GM12878 (cell line): Measurements from ENCODE around the gene PUS7. TPM values are rescaled to one million over a fixed set of nuclear protein-coding genes. Genes with fewer than 3 reads are reported as not detected.

Source experiments
- ATAC-seq: fragments of 200-7000 bp; cut with Tn5 transposase; 3 replicates; pipeline ENCODE4 v1.9.1; 2020; ENCODE audit warnings: mild to moderate bottlenecking, moderate library complexity
- BruUV-seq: library from RNA; stranded (reverse); fragments of 400-500 nt; replicated peaks from 2 replicates; lab custom pipeline; 2021; lab: Mats Ljungman, UMichigan
- CTCF ChIA-PET: fragments of 300-600 bp; sonication (Branson Sonifier 250); formaldehyde crosslinking; extraction: SDS; loops from one replicate; lab custom pipeline; 2021; ENCODE audit warnings: inconsistent platforms; lab: Yijun Ruan, JAX
- POLR2A ChIA-PET: fragments of 350-600 bp; formaldehyde crosslinking; extraction: SDS; loops from one replicate; lab custom pipeline; 2021; ENCODE audit warnings: inconsistent platforms; lab: Charles Lee
- RAD21 ChIA-PET: fragments of 300-600 bp; sonication (Branson Sonifier 250); formaldehyde crosslinking; loops from one replicate; lab custom pipeline; 2023; ENCODE audit warnings: antibody characterized with exemption; ENCODE audit not compliant: unreplicated experiment; lab: Charles Lee
- SMC1A ChIA-PET: fragments of 300-600 bp; sonication (Branson Sonifier 250); formaldehyde crosslinking; loops from one replicate; lab custom pipeline; 2023; ENCODE audit not compliant: unreplicated experiment, uncharacterized antibody; lab: Charles Lee
- DNase-seq: peaks from one replicate; pipeline ENCODE4 v3.0.0-alpha.2; 2011; ENCODE audit warnings: low read depth, low spot score
- FAIRE-seq: peaks from 3 replicates; lab custom pipeline; 2011; peaks lifted over from hg19 to GRCh38; lab: Jason Lieb, UNC
- H2AFZ ChIP-seq: 2 replicates; pipeline ENCODE4 v1.6.0; 2011; ENCODE audit warnings: low read depth, low read length, control low read depth; ENCODE audit not compliant: control insufficient read depth
- H3K27ac ChIP-seq: 2 replicates; pipeline ENCODE4 v1.5.1; 2011; ENCODE audit warnings: control low read depth; ENCODE audit not compliant: control insufficient read depth, insufficient read depth
- H3K27me3 ChIP-seq, 2 experiments: replicated peaks in 1 of 2; 2 replicates each; pipeline versions ENCODE4 v1.6.0 to v1.6.1; 2011; ENCODE audit warnings: low read length in 1 of 2; ENCODE audit not compliant: control insufficient read depth in 2 of 2, insufficient read depth in 2 of 2
- H3K36me3 ChIP-seq, 2 experiments: 2 replicates each; pipeline ENCODE4 v1.5.1; 2011; ENCODE audit warnings: low read length in 1 of 2; ENCODE audit not compliant: control insufficient read depth in 2 of 2, insufficient read depth in 2 of 2
- H3K4me1 ChIP-seq: 2 replicates; pipeline ENCODE4 v1.6.1; 2011; ENCODE audit warnings: mild to moderate bottlenecking, low read length, moderate library complexity, mixed read lengths; ENCODE audit not compliant: control insufficient read depth, insufficient read depth
- H3K4me2 ChIP-seq: 2 replicates; pipeline ENCODE4 v1.6.0; 2011; ENCODE audit warnings: control low read depth; ENCODE audit not compliant: control insufficient read depth, insufficient read depth
- H3K4me3 ChIP-seq: fragments of 200-600 bp; sonication (generic); 2 replicates; pipeline ENCODE4 v1.5.1; 2016
- H3K79me2 ChIP-seq: 2 replicates; pipeline ENCODE4 v1.6.0; 2011; ENCODE audit warnings: low read length; ENCODE audit not compliant: control insufficient read depth, insufficient read depth
- H3K9ac ChIP-seq: 2 replicates; pipeline ENCODE4 v1.8.0; 2011; ENCODE audit warnings: low read length, control low read depth, mixed read lengths; ENCODE audit not compliant: control insufficient read depth, insufficient read depth
- H3K9me3 ChIP-seq: replicated peaks from 3 replicates; pipeline ENCODE4 v1.5.1; 2011; ENCODE audit warnings: mild to moderate bottlenecking, low read length; ENCODE audit not compliant: control insufficient read depth, insufficient read depth
- H4K20me1 ChIP-seq: 2 replicates; pipeline ENCODE4 v1.6.0; 2011; ENCODE audit not compliant: control insufficient read depth, insufficient read depth
- CREB1 ChIP-seq: IDR thresholded peaks from 2 replicates; pipeline ENCODE4 v1.6.1; 2012; ENCODE audit warnings: low read depth, mild to moderate bottlenecking, inconsistent platforms
- ESRRA ChIP-seq: IDR thresholded peaks from 2 replicates; pipeline ENCODE4 v1.6.1; 2012; ENCODE audit warnings: mild to moderate bottlenecking, low read length, improper control_type of control experiment
- MYC ChIP-seq: IDR thresholded peaks from 2 replicates; pipeline ENCODE4 v1.6.1; 2011; ENCODE audit warnings: mild to moderate bottlenecking, low read length, moderate library complexity, inconsistent platforms; ENCODE audit not compliant: insufficient read depth, insufficient replicate concordance, insufficient read length, severe bottlenecking
- PAX5 ChIP-seq: IDR thresholded peaks from 2 replicates; pipeline ENCODE4 v1.6.1; 2011; ENCODE audit warnings: low read depth, low read length, borderline replicate concordance
- RAD21 ChIP-seq: IDR thresholded peaks from 2 replicates; pipeline ENCODE4 v1.6.1; 2011; ENCODE audit warnings: mild to moderate bottlenecking, low read depth, low read length, moderate library complexity; ENCODE audit not compliant: insufficient read depth
- RB1 ChIP-seq: fragments of 450-650 bp; formaldehyde crosslinking; IDR thresholded peaks from 2 replicates; pipeline ENCODE4 v1.6.1; 2017; ENCODE audit warnings: mild to moderate bottlenecking, borderline replicate concordance
- SIN3A ChIP-seq: IDR thresholded peaks from 2 replicates; pipeline ENCODE4 v1.6.1; 2012; ENCODE audit warnings: low read depth, low read length, improper control_type of control experiment
- SREBF2 ChIP-seq: IDR thresholded peaks from 2 replicates; pipeline ENCODE4 v1.6.1; 2012; ENCODE audit warnings: mild to moderate bottlenecking, low read length
- TBL1XR1 ChIP-seq: IDR thresholded peaks from 2 replicates; pipeline ENCODE4 v1.6.1; 2012; ENCODE audit warnings: low read depth, low read length, improper control_type of control experiment
- TCF12 ChIP-seq: IDR thresholded peaks from 2 replicates; pipeline ENCODE4 v1.6.1; 2011; ENCODE audit warnings: low read depth, mild to moderate bottlenecking, low read length
- YBX1 ChIP-seq: fragments of 450-650 bp; IDR thresholded peaks from 2 replicates; pipeline ENCODE4 v1.6.1; 2016; ENCODE audit warnings: antibody characterized with exemption
- ZNF622 ChIP-seq: fragments of 450-650 bp; IDR thresholded peaks from 2 replicates; pipeline ENCODE4 v1.6.1; 2017; ENCODE audit warnings: mild to moderate bottlenecking, inconsistent platforms
- WGBS: methylation state at CpG from one replicate; pipeline ENCODE4 v1.1.6; 2016; ENCODE audit warnings: low lambda C conversion rate; ENCODE audit not compliant: insufficient replicate concordance, insufficient coverage; ENCODE audit errors: missing lambda C conversion rate; 5-methylcytosine and 5-hydroxymethylcytosine counted together
- in situ Hi-C: fragments of 300-500 bp; cut with MboI; formaldehyde crosslinking; loops from 9 replicates; pipeline ENCODE4 v1.14.3; 2018; ENCODE audit warnings: mixed read lengths
- intact Hi-C: fragments of 100-400 bp; cut with micrococcal nuclease; formaldehyde crosslinking; loops from one replicate; pipeline ENCODE4 v1.14.2; 2022; ENCODE audit not compliant: unreplicated experiment
- polyA plus RNA-seq, 11 experiments: library from polyadenylated mRNA; depleted of rRNA in 4 of 11; unstranded in 6 of 11; stranded (reverse) in 5 of 11; fragments of >200 nt; fragmentation: Nextera tagmentation in 4 of 11; fragmentation: Illumina TruSeq in 1 of 11; extraction: Ambion mirVana in 4 of 11; extraction: Trizol in 1 of 11; gene quantifications; 1 replicate in 1 of 11; 2 replicates in 10 of 11; pipeline versions ENCODE4 v1.2.1 to v1.2.3, GENCODE V29; 2011 to 2016; ENCODE audit warnings: inconsistent platforms in 2 of 11, missing spikeins in 2 of 11, low read depth in 1 of 11
- total RNA-seq, 4 experiments: library from RNA; depleted of rRNA in 3 of 4; stranded (reverse); fragments of >200 nt in 3 of 4; fragmentation: Illumina TruSeq in 1 of 4; extraction: Trizol in 1 of 4; gene quantifications; 2 replicates each; pipeline versions ENCODE4 v1.2.1 to v1.2.3, GENCODE V29; 2013 to 2021
- TF ChIP-seq, protein P1 (sequence below): fragments of 450-650 bp; IDR thresholded peaks from 2 replicates; pipeline ENCODE4 v1.6.1; 2017; ENCODE audit warnings: mild to moderate bottlenecking
- TF ChIP-seq, protein P2 (sequence below): fragments of 450-650 bp; IDR thresholded peaks from 2 replicates; pipeline ENCODE4 v1.6.1; 2018; ENCODE audit warnings: mild to moderate bottlenecking, low read depth, moderate library complexity; ENCODE audit not compliant: partially characterized antibody
- TF ChIP-seq, protein P3 (sequence below): IDR thresholded peaks from 2 replicates; pipeline ENCODE4 v1.6.1; 2012; ENCODE audit warnings: low read depth, low read length, improper control_type of control experiment

Gene PUS7
- total and polyA plus RNA-seq, 10 of the 15 experiments (the other 5 are each of a cell fraction or from before 2014, with no cell fraction given), result 5.6 to 28.5 (median 22.4) TPM

DNA sequence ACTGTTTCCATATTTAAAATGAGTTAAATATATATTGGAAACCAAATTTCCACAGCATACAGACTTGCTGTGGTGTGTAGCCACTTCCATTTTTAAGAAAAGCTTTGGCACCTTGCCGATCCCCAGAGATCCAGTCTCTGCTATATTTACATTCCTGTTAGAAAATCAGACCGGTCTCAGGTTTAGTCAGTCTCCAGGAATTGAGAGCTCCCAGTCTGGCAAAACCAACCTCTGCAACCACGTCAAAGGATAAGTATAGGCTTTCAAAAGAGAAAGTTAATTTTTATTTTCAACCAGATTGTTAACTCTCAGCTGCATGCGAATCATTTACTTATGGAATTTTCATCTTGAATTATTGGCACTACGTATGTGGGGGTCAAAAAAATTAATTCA lies 28.2 kb downstream of the PUS7 start:
- no TSS peak for BruUV-seq
- Histone ChIP-seq H3K79me2 (no peaks in the 10 kb centered on the region), H3K4me1 (no peaks in the 10 kb centered on the region), H3K36me3 (peaks cover 0 to 4% of the 10 kb centered on the region in 2 experiments; a peak in 1 of 4 replicates), H2AFZ (no peak overlapping the region), H3K9me3 (no peaks in the 10 kb centered on the region), H3K9ac (no peak overlapping the region), H3K27me3 (no peaks in the 10 kb centered on the region), H3K27ac (no peak overlapping the region), H4K20me1 (no peaks in the 10 kb centered on the region), H3K4me3 (no peak overlapping the region), H3K4me2 (no peak overlapping the region)
- FAIRE-seq (no peak), ATAC-seq (no peak), DNase-seq (no peak)
- no peak for TF ChIP-seq SREBF2
- TF ChIP-seq CREB1, result no peak
- TF ChIP-seq SIN3A, result no peak
- TF ChIP-seq RAD21, result no peak
- TF ChIP-seq, protein P1, sequence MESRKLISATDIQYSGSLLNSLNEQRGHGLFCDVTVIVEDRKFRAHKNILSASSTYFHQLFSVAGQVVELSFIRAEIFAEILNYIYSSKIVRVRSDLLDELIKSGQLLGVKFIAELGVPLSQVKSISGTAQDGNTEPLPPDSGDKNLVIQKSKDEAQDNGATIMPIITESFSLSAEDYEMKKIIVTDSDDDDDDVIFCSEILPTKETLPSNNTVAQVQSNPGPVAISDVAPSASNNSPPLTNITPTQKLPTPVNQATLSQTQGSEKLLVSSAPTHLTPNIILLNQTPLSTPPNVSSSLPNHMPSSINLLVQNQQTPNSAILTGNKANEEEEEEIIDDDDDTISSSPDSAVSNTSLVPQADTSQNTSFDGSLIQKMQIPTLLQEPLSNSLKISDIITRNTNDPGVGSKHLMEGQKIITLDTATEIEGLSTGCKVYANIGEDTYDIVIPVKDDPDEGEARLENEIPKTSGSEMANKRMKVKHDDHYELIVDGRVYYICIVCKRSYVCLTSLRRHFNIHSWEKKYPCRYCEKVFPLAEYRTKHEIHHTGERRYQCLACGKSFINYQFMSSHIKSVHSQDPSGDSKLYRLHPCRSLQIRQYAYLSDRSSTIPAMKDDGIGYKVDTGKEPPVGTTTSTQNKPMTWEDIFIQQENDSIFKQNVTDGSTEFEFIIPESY, result no peak
- no peak for TF ChIP-seq RB1
- no peak for TF ChIP-seq TCF12
- TF ChIP-seq MYC, result no peak
- no peak for TF ChIP-seq TBL1XR1
- TF ChIP-seq YBX1, result no peak
- TF ChIP-seq, protein P2, sequence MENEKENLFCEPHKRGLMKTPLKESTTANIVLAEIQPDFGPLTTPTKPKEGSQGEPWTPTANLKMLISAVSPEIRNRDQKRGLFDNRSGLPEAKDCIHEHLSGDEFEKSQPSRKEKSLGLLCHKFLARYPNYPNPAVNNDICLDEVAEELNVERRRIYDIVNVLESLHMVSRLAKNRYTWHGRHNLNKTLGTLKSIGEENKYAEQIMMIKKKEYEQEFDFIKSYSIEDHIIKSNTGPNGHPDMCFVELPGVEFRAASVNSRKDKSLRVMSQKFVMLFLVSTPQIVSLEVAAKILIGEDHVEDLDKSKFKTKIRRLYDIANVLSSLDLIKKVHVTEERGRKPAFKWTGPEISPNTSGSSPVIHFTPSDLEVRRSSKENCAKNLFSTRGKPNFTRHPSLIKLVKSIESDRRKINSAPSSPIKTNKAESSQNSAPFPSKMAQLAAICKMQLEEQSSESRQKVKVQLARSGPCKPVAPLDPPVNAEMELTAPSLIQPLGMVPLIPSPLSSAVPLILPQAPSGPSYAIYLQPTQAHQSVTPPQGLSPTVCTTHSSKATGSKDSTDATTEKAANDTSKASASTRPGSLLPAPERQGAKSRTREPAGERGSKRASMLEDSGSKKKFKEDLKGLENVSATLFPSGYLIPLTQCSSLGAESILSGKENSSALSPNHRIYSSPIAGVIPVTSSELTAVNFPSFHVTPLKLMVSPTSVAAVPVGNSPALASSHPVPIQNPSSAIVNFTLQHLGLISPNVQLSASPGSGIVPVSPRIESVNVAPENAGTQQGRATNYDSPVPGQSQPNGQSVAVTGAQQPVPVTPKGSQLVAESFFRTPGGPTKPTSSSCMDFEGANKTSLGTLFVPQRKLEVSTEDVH, result no peak
- TF ChIP-seq ESRRA, result no peak
- TF ChIP-seq ZNF622, result no peak
- TF ChIP-seq, protein P3, sequence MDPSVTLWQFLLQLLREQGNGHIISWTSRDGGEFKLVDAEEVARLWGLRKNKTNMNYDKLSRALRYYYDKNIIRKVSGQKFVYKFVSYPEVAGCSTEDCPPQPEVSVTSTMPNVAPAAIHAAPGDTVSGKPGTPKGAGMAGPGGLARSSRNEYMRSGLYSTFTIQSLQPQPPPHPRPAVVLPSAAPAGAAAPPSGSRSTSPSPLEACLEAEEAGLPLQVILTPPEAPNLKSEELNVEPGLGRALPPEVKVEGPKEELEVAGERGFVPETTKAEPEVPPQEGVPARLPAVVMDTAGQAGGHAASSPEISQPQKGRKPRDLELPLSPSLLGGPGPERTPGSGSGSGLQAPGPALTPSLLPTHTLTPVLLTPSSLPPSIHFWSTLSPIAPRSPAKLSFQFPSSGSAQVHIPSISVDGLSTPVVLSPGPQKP, result no peak
- TF ChIP-seq PAX5, result no peak
- intact Hi-C loops, result no loop called here
- in situ Hi-C loops, result no loop called here
- ChIA-PET CTCF (interaction anchor here (1.1 kb wide), 1 partner anchor 142 kb away, joined by 3 read pairs; no protein-coding TSS in a partner anchor), SMC1A (interaction anchor here (0.6 to 0.7 kb wide), 2 partner anchors 9 to 364 kb away, joined by 3 to 4 read pairs; no protein-coding TSS in a partner anchor), RAD21 (no interaction called here), POLR2A (no interaction called here)
- 98% methylated on average over 5 of the region's 5 CpGs for WGBS
